IMR-90 (cell line): Measurements from ENCODE around the gene EPN1.

Experiments
- BHLHE40 ChIP-seq: fragments of 150-350 bp; IDR thresholded peaks from 2 replicates; pipeline ENCODE4 v1.6.1; 2016; ENCODE audit warnings: mild to moderate bottlenecking, low read depth, low read length
- CEBPB ChIP-seq: IDR thresholded peaks from 2 replicates; pipeline ENCODE4 v1.6.1; 2012; ENCODE audit warnings: low read depth, low read length, improper control_type of control experiment
- CTCF ChIP-seq: conservative IDR thresholded peaks from 2 replicates; pipeline ENCODE4 v1.5.1; 2012; ENCODE audit warnings: mild to moderate bottlenecking, low read depth, low read length, improper control_type of control experiment
- MAZ ChIP-seq: IDR thresholded peaks from 2 replicates; pipeline ENCODE4 v1.6.1; 2012; ENCODE audit warnings: low read depth, mild to moderate bottlenecking, low read length, improper control_type of control experiment, moderate library complexity, borderline replicate concordance
- MXI1 ChIP-seq: IDR thresholded peaks from 2 replicates; pipeline ENCODE4 v1.6.1; 2012; ENCODE audit warnings: low read depth, mild to moderate bottlenecking, low read length, moderate library complexity, borderline replicate concordance
- POLR2A ChIP-seq: IDR thresholded peaks from 2 replicates; pipeline ENCODE4 v1.6.1; 2012; ENCODE audit warnings: mild to moderate bottlenecking, low read depth, low read length
- RAD21 ChIP-seq: IDR thresholded peaks from 2 replicates; pipeline ENCODE4 v1.6.1; 2012; ENCODE audit warnings: low read length, improper control_type of control experiment
- RFX5 ChIP-seq: IDR thresholded peaks from 2 replicates; pipeline ENCODE4 v1.8.0; 2012; ENCODE audit warnings: low read depth, mild to moderate bottlenecking, low read length, moderate library complexity

GRCh38 chr19:55655648-55656040 lies 19.4 kb upstream of the EPN1 start:
- no peak for TF ChIP-seq RFX5
- TF ChIP-seq MXI1 = no peak
- TF ChIP-seq CTCF = no peak
- no peak for TF ChIP-seq RAD21
- TF ChIP-seq POLR2A = no peak
- TF ChIP-seq CEBPB = no peak
- TF ChIP-seq BHLHE40 = no peak
- no peak for TF ChIP-seq MAZ
